Chondrocyte (in vitro differentiated cells): Measurements from ENCODE around the gene TMCO6. TPM values are rescaled to one million over a fixed set of nuclear protein-coding genes. Genes with fewer than 3 reads are reported as not detected.

Experiments
- DNase-seq: peaks from one replicate; pipeline ENCODE4 v3.0.0; 2021; ENCODE audit warnings: mixed read lengths, low spot score
- H3K27ac Mint-ChIP-seq: one replicate; pipeline ENCODE4 v1.8.0; 2021; ENCODE audit warnings: mild to moderate bottlenecking, moderate library complexity, mixed read lengths; ENCODE audit not compliant: unreplicated experiment
- H3K27me3 Mint-ChIP-seq: 2 replicates; pipeline ENCODE4 v1.8.0; 2021; ENCODE audit warnings: low read depth, mixed read lengths
- H3K36me3 Mint-ChIP-seq: 2 replicates; pipeline ENCODE4 v1.8.0; 2021; ENCODE audit warnings: low read depth, mixed read lengths
- H3K4me1 Mint-ChIP-seq: 2 replicates; pipeline ENCODE4 v1.8.0; 2021; ENCODE audit warnings: low read depth, mild to moderate bottlenecking, mixed read lengths
- H3K4me3 Mint-ChIP-seq: one replicate; pipeline ENCODE4 v1.8.0; 2021; ENCODE audit warnings: mild to moderate bottlenecking, moderate library complexity, mixed read lengths; ENCODE audit not compliant: unreplicated experiment
- H3K9me3 Mint-ChIP-seq: 2 replicates; pipeline ENCODE4 v1.8.0; 2021; ENCODE audit warnings: low read depth, mixed read lengths
- CTCF ChIP-seq: fragments of 200-600 bp; sonication (generic); IDR thresholded peaks from 2 replicates; pipeline ENCODE4 v1.5.0; 2021; ENCODE audit warnings: antibody characterized with exemption, mild to moderate bottlenecking, moderate library complexity
- total RNA-seq: library from RNA; stranded (reverse); gene quantifications from 3 replicates; pipeline ENCODE4 v1.2.1, GENCODE V29; 2021

The TMCO6 gene
- total RNA-seq, 1 donor from 2014 or later, result 6.6 TPM

- H3K9me3 Mint-ChIP-seq, result no peaks in the 10 kb centered on the region
- H3K4me1 Mint-ChIP-seq, result no peaks in the 10 kb centered on the region
- H3K27ac Mint-ChIP-seq, result no peak overlapping the region
- H3K4me3 Mint-ChIP-seq, result no peak overlapping the region
- peaks cover 3% of the 10 kb centered on the region for H3K27me3 Mint-ChIP-seq
- no peak for TF ChIP-seq CTCF
- H3K36me3 Mint-ChIP-seq, result no peaks in the 10 kb centered on the region
- DNase-seq, result no peak
These were observed 35.5 kb upstream of the TMCO6 start for GRCh38 chr5:140603734-140604133.

- no peaks in the 10 kb centered on the region for H3K9me3 Mint-ChIP-seq
- DNase-seq, result no peak
- H3K36me3 Mint-ChIP-seq, result no peaks in the 10 kb centered on the region
- H3K4me1 Mint-ChIP-seq, result peaks cover 4% of the 10 kb centered on the region
- H3K27me3 Mint-ChIP-seq, result peaks cover 5% of the 10 kb centered on the region
- H3K4me3 Mint-ChIP-seq, result no peak overlapping the region
- no peak overlapping the region for H3K27ac Mint-ChIP-seq
- no peak for TF ChIP-seq CTCF
These were observed 33.4 kb upstream of the TMCO6 start for GRCh38 chr5:140605879-140606278.

GRCh38 chr5:140607031-140607430 lies 32.2 kb upstream of the TMCO6 start:
- H3K4me3 Mint-ChIP-seq, result no peak overlapping the region
- H3K9me3 Mint-ChIP-seq, result no peaks in the 10 kb centered on the region
- no peak overlapping the region for H3K27ac Mint-ChIP-seq
- peaks cover 4% of the 10 kb centered on the region for H3K4me1 Mint-ChIP-seq
- no peak for TF ChIP-seq CTCF
- peaks cover 5% of the 10 kb centered on the region for H3K27me3 Mint-ChIP-seq
- DNase-seq, result no peak
- H3K36me3 Mint-ChIP-seq, result no peaks in the 10 kb centered on the region

GRCh38 chr5:140608722-140609121 lies 30.5 kb upstream of the TMCO6 start:
- no peak overlapping the region for H3K27ac Mint-ChIP-seq
- no peaks in the 10 kb centered on the region for H3K9me3 Mint-ChIP-seq
- H3K36me3 Mint-ChIP-seq, result no peaks in the 10 kb centered on the region

GRCh38 chr5:140609126-140609525 lies 30.1 kb upstream of the TMCO6 start:
- no peak for TF ChIP-seq CTCF
- no peaks in the 10 kb centered on the region for H3K9me3 Mint-ChIP-seq
- H3K27ac Mint-ChIP-seq, result no peak overlapping the region

More at GRCh38 chr5:140608722-140609121, 30.5 kb upstream of the TMCO6 start:
- H3K4me3 Mint-ChIP-seq, result no peak overlapping the region
- DNase-seq, result no peak
- TF ChIP-seq CTCF, result no peak
- H3K27me3 Mint-ChIP-seq, result peaks cover 7% of the 10 kb centered on the region
- H3K4me1 Mint-ChIP-seq, result peaks cover 4% of the 10 kb centered on the region

More at GRCh38 chr5:140609126-140609525, 30.1 kb upstream of the TMCO6 start:
- Mint-ChIP-seq H3K27me3 (peaks cover 7% of the 10 kb centered on the region), H3K4me1 (peaks cover 4% of the 10 kb centered on the region), H3K36me3 (no peaks in the 10 kb centered on the region), H3K4me3 (no peak overlapping the region)
- DNase-seq, result no peak
